COLO829 (cell line): ENCODE results near the gene FBXW4.
"Not testable (repeated sequence)": the region's sequence is repeated elsewhere in the genome, so short reads cannot be mapped to it uniquely, and the experiment has no call there.

Experiments used
- DNase-seq: peaks from one replicate; pipeline ENCODE4 v3.0.0; 2012; ENCODE audit warnings: low spot score

The FBXW4 gene

DNA sequence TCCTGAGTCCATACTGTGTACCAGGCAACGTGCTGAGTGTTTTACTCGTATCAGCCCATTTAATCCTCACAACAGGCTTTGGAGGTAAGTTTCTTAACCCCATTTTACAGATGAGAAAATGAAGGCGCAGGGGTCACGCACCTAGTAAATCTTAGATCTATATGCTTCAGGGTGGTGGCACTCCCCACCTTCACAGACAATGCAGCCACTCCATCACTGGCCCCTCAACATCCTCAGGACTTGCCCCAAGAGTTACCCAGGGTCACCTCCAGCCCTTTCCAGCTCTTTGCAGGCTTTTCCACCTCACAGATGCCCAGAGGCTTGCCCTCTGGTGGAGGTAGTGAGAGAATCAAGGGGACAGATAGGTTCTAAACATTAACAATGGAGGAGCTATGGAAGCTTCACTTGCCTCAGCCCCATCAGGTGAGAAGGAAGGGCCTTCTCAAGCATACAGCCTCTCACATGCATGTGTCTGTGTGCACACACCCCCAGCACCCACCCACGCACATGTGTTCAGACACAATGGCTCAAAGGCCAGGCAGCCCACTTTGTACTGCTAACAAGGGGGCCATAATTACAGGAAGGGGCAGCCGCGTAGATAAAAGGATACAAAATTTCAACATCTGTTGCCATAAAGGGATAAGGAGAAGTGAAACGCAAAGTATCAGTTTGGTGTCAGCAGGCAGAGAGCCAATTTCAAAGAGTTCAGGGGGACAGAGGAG is 77.7 kb downstream of the FBXW4 start:
- no peak for DNase-seq

DNA sequence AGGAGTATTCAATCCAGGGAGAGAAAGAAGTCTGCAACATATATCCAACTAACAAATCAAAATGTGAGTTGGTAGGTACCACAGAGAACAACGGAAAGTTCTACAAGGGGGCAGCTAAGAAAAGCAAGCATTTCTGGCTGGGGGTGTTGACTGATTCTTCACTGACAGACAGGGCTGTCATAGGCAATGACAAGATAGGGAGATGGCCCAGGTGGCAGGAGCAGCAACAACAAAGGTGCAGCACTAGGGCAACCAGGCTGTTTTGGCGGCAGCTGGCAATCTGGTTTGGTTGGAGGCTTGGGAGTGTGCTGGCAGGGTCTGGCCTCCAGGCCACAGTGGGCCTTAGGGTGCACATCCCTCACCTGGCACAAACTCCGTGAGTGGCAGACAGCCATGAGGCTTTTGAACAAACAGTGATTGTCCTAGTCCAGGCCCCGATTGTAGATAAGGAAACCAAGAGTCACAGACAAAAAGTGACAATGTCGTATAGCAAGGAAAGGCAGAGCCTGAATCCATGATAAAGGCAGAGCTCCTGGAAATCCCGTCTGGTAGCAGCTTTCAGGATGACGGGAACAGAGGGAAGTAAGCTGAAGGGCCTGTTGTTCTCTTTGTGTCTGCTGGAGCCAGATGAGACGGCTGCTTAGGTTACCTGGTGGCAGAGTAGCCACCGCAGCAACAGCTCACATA is 78.4 kb downstream of the FBXW4 start:
- no peak for DNase-seq

- DNase-seq = no peak
Observed at GRCh38 chr10:101615525-101616116, 79.3 kb downstream of the FBXW4 start.

DNA sequence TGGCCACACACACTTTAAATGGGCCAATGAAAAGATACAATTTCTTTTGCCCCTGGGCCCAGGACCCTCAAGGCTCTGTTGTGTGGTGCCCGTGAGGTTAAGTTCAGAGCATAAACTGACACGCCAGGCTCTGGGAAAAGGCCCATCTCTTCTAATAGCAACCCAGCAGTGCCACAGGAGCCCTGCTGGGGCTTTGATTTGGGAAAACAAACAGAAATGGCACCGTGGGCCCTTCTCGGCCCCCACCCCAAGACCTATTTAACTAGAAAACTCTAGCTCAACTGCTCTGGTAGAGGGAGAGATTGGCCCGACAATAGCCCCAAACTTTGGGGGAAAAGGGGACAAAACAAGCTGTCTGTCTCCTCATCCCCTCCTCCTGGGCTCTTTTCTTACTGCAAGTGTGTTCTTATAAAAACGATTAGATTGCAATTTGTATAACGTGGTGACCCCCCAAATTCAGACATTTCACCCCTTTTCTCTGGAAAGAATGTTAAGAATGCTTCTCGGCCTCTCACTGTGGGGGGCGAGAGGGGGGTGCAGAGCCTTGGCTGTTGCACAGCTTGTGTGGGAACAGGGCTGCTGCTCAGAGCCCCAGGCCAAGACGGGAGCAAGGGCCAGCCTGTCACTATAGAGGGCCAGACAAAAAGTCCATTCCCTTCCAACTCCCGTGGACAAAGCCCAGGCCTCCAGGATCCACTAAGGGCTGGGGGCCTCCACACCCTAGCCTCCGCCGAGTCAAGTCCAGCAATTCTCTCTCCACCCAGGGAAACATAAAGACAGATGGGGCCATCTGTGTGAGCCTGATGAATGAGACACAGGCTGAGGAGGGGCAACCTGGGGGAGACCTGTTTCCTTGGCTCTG is 80.1 kb downstream of the FBXW4 start:
- DNase-seq = no peak

- DNase-seq = no peak
Observed at GRCh38 chr10:101613646-101614045, 81.3 kb downstream of the FBXW4 start.

- no peak for DNase-seq
Observed at GRCh38 chr10:101612872-101613271, 82.1 kb downstream of the FBXW4 start.

DNA sequence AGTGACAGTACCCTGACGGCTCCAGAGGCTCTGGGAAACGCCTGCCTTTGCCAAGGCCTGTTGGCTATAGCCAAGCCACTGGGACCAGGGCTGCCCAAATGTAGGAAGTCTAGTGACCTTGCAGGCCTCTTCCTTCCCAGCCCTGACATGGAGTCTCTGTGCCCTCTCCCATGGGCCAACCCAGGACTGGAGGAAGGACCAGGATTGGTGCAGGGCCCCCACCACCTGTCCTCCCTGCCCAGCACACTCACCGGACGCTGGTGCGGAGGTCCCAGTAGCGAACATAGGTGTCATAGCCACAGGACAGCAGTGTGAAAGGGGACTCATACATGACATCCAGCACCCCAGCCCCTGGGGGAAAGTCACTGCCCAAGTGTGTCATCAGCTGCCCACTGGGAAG is 82.9 kb downstream of the FBXW4 start:
- no peak for DNase-seq

- DNase-seq = no peak
Observed at GRCh38 chr10:101611096-101611905, 83.7 kb downstream of the FBXW4 start.

- no peak for DNase-seq
Observed at GRCh38 chr10:101609481-101609880, 85.5 kb downstream of the FBXW4 start.

GRCh38 chr10:101607124-101607523 is 87.8 kb downstream of the FBXW4 start:
- no peak for DNase-seq

DNA sequence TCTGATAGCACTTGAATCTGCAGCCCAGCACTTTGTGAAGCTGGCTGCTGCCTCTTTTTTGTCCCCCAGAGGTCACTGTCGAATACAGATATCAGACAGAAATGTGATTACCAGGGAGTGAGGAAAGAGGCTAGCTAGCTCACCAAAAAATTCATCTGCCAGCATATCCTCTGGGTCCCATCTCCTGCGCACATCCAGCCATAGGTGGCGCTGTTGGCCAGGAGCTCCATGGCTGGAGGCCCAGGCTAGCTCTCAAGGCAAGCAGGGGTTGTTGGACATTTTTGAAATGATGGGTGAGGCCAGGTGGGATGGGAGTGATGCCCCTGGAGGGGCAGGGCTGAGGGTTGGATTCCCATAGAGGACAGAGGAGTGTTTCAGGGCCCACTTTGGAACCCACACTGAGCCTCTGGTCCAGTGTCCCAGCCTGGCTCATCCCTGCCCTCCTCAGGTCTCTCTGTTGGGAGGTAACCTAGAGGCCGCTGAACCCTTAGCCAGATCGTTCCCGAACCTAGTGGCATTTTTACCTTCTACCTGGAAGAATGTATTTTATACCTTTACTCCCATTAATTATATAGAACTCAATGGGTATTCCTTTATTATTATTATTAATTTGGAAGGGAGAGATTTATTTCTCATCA is 92.1 kb downstream of the FBXW4 start:
- peak; percentile 57 for DNase-seq

GRCh38 chr10:101601541-101601940 is 93.4 kb downstream of the FBXW4 start:
- no peak for DNase-seq

DNA sequence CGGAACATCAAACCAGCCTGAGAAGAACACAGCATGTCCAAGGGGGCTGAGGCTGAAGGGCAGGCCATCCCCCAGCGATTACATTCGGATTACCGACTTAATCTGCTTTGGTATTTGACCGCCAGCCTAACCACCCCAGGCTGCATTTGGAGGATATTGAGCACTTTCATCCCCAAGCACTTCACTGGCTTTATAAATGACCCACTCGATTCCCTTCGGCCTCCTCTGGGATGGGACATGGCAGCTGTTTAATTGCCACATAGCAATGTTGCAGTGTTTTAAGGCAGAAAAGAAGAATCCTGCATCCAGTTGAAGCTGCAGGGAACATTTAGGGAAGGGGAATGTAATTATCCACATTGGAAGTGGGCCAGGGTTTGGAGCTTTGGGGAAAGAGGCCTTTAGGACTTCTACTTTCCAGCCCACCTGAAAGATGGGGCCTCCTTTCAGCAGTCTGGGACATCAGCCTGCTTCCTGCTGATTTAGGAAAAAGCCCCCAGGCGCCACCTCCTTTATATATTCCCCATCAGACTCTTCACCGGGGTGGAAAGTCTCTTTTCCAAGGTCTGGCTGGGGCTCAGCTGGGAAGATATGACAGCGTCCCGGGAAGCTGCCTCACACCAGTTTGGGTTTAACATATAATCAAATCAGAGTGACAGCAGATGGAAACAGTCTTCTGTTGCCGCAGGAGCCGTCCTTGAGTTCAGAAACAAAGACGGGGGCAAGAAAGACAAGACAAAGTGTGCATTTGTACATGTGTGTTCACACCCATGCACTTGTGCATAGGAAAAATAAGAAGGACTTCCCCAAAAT is 97.7 kb downstream of the FBXW4 start:
- no peak for DNase-seq

GRCh38 chr10:101595591-101596433 is 99.2 kb downstream of the FBXW4 start:
- no peak for DNase-seq

- DNase-seq = not testable (repeated sequence)
Observed at GRCh38 chr10:101593331-101593730, 101.6 kb downstream of the FBXW4 start.

- peak; percentile 65 for DNase-seq
Observed at GRCh38 chr10:101588879-101589278, 106.1 kb downstream of the FBXW4 start.

DNA sequence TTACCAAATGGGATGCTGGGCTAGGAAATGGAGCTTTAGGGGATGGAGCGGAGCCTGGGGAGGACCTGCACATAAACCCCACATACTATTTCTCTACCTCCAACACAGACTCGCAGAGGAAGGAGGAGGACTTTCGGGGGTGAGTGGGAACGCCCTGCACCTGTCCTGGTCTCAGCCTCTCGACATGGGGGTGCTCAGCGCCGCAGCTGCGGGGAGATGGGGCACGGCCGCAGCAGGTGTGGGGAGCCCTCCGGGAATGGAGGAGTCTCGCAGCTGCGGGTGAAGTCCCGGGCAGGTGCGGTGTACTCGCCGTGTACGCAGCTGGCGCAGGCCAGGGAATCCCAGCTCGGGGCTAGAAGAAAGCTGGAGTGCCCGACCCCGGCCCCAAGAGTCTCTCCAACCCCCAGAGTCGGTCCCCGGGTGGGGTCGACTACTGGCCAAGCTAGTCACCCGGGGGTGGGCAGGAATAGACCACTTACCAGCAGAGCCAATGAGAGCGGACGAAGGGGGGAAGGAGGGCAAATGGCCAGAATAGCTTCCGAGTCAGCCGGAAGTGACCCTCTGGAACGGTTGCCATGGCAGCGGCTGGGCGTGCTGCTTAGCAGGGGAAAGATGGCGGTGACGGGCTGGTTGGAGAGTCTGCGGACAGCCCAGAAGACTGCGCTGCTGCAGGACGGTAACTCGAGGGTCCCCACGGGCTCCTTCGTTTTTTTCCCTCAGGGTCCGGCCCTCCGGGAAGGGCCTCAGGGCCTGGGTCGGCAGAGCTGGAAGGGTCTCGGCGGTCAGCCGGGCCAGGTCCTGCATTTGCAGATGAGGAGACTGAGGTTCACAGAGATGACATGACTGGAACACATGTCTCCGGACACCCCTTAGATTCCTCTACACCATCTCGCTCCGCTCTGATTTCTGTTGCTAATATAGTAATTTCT is 107.0 kb downstream of the FBXW4 start, which contains the start of the genes DPCD and POLL:
TSS of gene DPCD (plus strand) at position 597 of the 929 bp plus-strand sequence. CDS start at position 613, 16 bp downstream.
TSS of gene POLL (minus strand) at position 533 of the 929 bp plus-strand sequence. CDS start 897 bp downstream, outside the sequence.
- DNase-seq = peak; percentile 95

GRCh38 chr10:101585841-101586240 is 109.1 kb downstream of the FBXW4 start:
- no peak for DNase-seq
